ENCODE data around the gene TELO2. TPM values are rescaled to one million over a fixed set of nuclear protein-coding genes. Genes with fewer than 3 reads are reported as not detected.
A peak's percentile ranks its signal among the peaks of the same experiment; 100 is the strongest.

TELO2 gene
- total and polyA plus RNA-seq, 2 experiments from 2014 or later, result 51.6 to 58.7 TPM

GRCh38 chr16:1546430-1546829, 53.3 kb downstream of the TELO2 start:
- Histone ChIP-seq H3K4me1 (ENCODE audit: low read depth) (peaks cover 19% of the 10 kb centered on the region), H3K9me3 (ENCODE audit: low read depth) (no peaks in the 10 kb centered on the region), H3K27ac (peak overlapping the region; percentile 94), H3K27me3 (no peaks in the 10 kb centered on the region), H3K4me3 (no peak overlapping the region), H3K36me3 (no peaks in the 10 kb centered on the region)
- DNase-seq (ENCODE audit: low read depth in 1 of 2, low spot score in 1 of 2), result no peak
- no peak for TF ChIP-seq CTCF (IDR thresholded peaks at IDR 0.05; ENCODE audit: low read depth, low read length)

GRCh38 chr16:1548233-1548632, 55.1 kb downstream of the TELO2 start:
- DNase-seq (ENCODE audit: low read depth in 1 of 2, low spot score in 1 of 2), result peak in 1 of 2 donors; percentile 46
- H3K27me3 ChIP-seq, result no peaks in the 10 kb centered on the region
- H3K4me3 ChIP-seq, result no peak overlapping the region
- H3K9me3 ChIP-seq (ENCODE audit: low read depth), result no peaks in the 10 kb centered on the region
- no peak for TF ChIP-seq CTCF (IDR thresholded peaks at IDR 0.05; ENCODE audit: low read depth, low read length)
- H3K27ac ChIP-seq, result no peak overlapping the region
- H3K36me3 ChIP-seq, result no peaks in the 10 kb centered on the region
- peaks cover 19% of the 10 kb centered on the region for H3K4me1 ChIP-seq (ENCODE audit: low read depth)

GRCh38 chr16:1548727-1549126, 55.6 kb downstream of the TELO2 start:
- Histone ChIP-seq H3K27ac (no peak overlapping the region), H3K36me3 (no peaks in the 10 kb centered on the region), H3K27me3 (no peaks in the 10 kb centered on the region), H3K4me3 (no peak overlapping the region), H3K9me3 (ENCODE audit: low read depth) (no peaks in the 10 kb centered on the region), H3K4me1 (ENCODE audit: low read depth) (peaks cover 19% of the 10 kb centered on the region)
- TF ChIP-seq CTCF (IDR thresholded peaks at IDR 0.05; ENCODE audit: low read depth, low read length), result no peak
- no peak for DNase-seq (ENCODE audit: low read depth in 1 of 2, low spot score in 1 of 2)

- DNase-seq (ENCODE audit: low read depth in 1 of 2, low spot score in 1 of 2), result peak in 1 of 2 donors; percentile 17
Measured at GRCh38 chr16:1550069-1550468, 56.9 kb downstream of the TELO2 start.

GRCh38 chr16:1550696-1551095, 57.5 kb downstream of the TELO2 start:
- TF ChIP-seq CTCF (IDR thresholded peaks at IDR 0.05; ENCODE audit: low read depth, low read length), result no peak
- H3K9me3 ChIP-seq (ENCODE audit: low read depth), result no peaks in the 10 kb centered on the region
- H3K27me3 ChIP-seq, result no peaks in the 10 kb centered on the region
- H3K4me3 ChIP-seq, result no peak overlapping the region
- peaks cover 6% of the 10 kb centered on the region for H3K36me3 ChIP-seq
- H3K27ac ChIP-seq, result no peak overlapping the region
- DNase-seq (ENCODE audit: low read depth in 1 of 2, low spot score in 1 of 2), result no peak
- H3K4me1 ChIP-seq (ENCODE audit: low read depth), result peaks cover 10% of the 10 kb centered on the region

More at GRCh38 chr16:1550069-1550468, 56.9 kb downstream of the TELO2 start:
- H3K36me3 ChIP-seq, result peaks cover under 1% of the 10 kb centered on the region
- H3K9me3 ChIP-seq (ENCODE audit: low read depth), result no peaks in the 10 kb centered on the region
- no peak overlapping the region for H3K4me3 ChIP-seq
- peaks cover 16% of the 10 kb centered on the region for H3K4me1 ChIP-seq (ENCODE audit: low read depth)
- no peak for TF ChIP-seq CTCF (IDR thresholded peaks at IDR 0.05; ENCODE audit: low read depth, low read length)
- peak overlapping the region; percentile 68 for H3K27ac ChIP-seq
- H3K27me3 ChIP-seq, result no peaks in the 10 kb centered on the region

GRCh38 chr16:1551166-1551565, 58.0 kb downstream of the TELO2 start:
- Histone ChIP-seq H3K27ac (no peak overlapping the region), H3K27me3 (no peaks in the 10 kb centered on the region), H3K4me3 (no peak overlapping the region), H3K4me1 (ENCODE audit: low read depth) (peaks cover 6% of the 10 kb centered on the region), H3K36me3 (peaks cover 6% of the 10 kb centered on the region), H3K9me3 (ENCODE audit: low read depth) (no peaks in the 10 kb centered on the region)
- DNase-seq (ENCODE audit: low read depth in 1 of 2, low spot score in 1 of 2), result no peak
- no peak for TF ChIP-seq CTCF (IDR thresholded peaks at IDR 0.05; ENCODE audit: low read depth, low read length)

Data from cardiac muscle cell (in vitro differentiated cells and primary cell).